ENCODE results near the gene CARD10.

CARD10 gene

GRCh38 chr22:37456346-37456745, 62.9 kb downstream of the CARD10 start:
- WGBS, 2 experiments (ENCODE audit: insufficient coverage in 2 of 2), result 85 to 89% methylated on average over 11 to 17 of the region's 17 CpGs

GRCh38 chr22:37455896-37456295, 63.3 kb downstream of the CARD10 start:
- H3K9me3 ChIP-seq (ENCODE audit: control insufficient read depth, low read length), result no peaks in the 10 kb centered on the region
- peak overlapping the region; percentile 96 for H3K27ac ChIP-seq (ENCODE audit: low read depth, low read length, severe bottlenecking)
- 73 to 74% methylated on average over 4 to 13 of the region's 14 CpGs for WGBS, 2 experiments (ENCODE audit: insufficient coverage in 2 of 2)
- H3K4me3 ChIP-seq (ENCODE audit: extremely low read depth, insufficient read depth, low read length, poor library complexity, severe bottlenecking), result no peak overlapping the region
- H3K4me1 ChIP-seq (ENCODE audit: control insufficient read depth, insufficient read depth, low read length, poor library complexity, severe bottlenecking), result peaks cover 25% of the 10 kb centered on the region
- H3K36me3 ChIP-seq (ENCODE audit: control insufficient read depth, insufficient read depth, low read length), result no peaks in the 10 kb centered on the region

More at GRCh38 chr22:37456346-37456745, 62.9 kb downstream of the CARD10 start:
- H3K27ac ChIP-seq (ENCODE audit: low read depth, low read length, severe bottlenecking), result no peak overlapping the region
- H3K4me1 ChIP-seq (ENCODE audit: control insufficient read depth, insufficient read depth, low read length, poor library complexity, severe bottlenecking), result peaks cover 25% of the 10 kb centered on the region
- H3K9me3 ChIP-seq (ENCODE audit: control insufficient read depth, low read length), result no peaks in the 10 kb centered on the region
- no peak overlapping the region for H3K4me3 ChIP-seq (ENCODE audit: extremely low read depth, insufficient read depth, low read length, poor library complexity, severe bottlenecking)
- no peaks in the 10 kb centered on the region for H3K36me3 ChIP-seq (ENCODE audit: control insufficient read depth, insufficient read depth, low read length)

DNA sequence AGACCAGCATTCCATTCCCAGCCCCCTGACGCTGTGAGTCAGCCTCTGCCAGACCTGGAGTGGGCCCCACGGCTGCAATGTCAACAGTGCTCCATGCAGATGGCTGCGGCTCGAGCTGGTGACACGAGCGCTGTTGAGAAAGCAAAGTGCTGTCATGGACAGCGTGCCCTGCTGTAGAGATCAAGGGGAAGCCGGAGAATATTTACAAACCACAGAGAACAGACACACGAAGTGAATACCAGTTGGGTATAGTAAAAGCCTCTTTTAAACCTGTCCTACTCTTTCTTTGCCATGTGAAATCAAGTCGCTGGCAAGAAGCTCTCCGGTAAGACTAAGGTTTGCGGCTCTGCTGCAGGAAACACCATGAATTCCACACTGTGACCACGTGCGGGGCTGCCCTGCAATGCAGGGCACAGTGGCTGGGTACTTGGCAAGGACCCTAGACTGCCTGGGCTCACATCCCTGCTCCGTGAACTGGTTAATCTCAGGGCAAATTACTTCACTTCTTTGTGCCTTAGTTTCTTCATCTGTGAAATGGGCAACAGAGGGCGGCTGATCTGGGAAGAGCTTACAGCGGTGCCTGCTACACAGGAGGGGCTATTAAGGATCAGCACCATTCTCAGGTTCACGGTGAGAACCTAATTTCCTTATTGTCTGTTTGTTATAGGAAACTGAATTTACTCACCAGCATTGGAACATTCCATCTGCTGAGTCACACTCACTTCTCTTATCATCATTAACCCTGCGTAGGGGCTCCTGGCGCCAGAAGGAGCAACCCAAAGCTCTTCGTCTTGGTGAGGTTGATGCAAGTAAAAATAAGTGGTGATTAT, 64.1 kb downstream of the CARD10 start:
- Histone ChIP-seq H3K27ac (ENCODE audit: low read depth, low read length, severe bottlenecking) (peak overlapping the region; percentile 96), H3K36me3 (ENCODE audit: control insufficient read depth, insufficient read depth, low read length) (no peaks in the 10 kb centered on the region), H3K4me1 (ENCODE audit: control insufficient read depth, insufficient read depth, low read length, poor library complexity, severe bottlenecking) (peaks cover 25% of the 10 kb centered on the region), H3K9me3 (ENCODE audit: control insufficient read depth, low read length) (no peaks in the 10 kb centered on the region), H3K4me3 (ENCODE audit: extremely low read depth, insufficient read depth, low read length, poor library complexity, severe bottlenecking) (no peak overlapping the region)
- WGBS, 2 experiments (ENCODE audit: insufficient coverage in 2 of 2), result 66 to 67% methylated on average over 13 to 15 of the region's 21 CpGs

DNA sequence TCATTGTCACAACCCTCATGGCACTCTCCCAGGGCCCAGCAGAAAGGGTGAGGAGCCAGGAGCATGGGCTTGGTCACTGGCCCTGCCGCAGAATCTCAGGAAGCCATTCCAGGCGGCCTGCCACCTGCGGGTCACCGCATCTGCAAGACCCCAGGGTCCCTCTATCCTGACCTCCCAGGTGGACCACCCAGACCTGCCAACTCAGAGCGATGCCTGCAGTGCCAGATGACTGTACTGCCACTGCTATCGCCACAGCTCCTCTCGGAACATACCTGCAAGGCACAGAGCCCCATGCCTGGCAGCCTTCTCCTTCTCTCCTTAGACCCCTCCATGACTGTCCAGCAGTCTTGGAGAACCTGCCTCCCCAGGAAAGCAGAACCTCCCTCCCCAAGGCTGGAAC, 65.5 kb downstream of the CARD10 start:
- no peak overlapping the region for H3K27ac ChIP-seq (ENCODE audit: low read depth, low read length, severe bottlenecking)
- peaks cover 25% of the 10 kb centered on the region for H3K4me1 ChIP-seq (ENCODE audit: control insufficient read depth, insufficient read depth, low read length, poor library complexity, severe bottlenecking)
- no peak overlapping the region for H3K4me3 ChIP-seq (ENCODE audit: extremely low read depth, insufficient read depth, low read length, poor library complexity, severe bottlenecking)
- no peaks in the 10 kb centered on the region for H3K9me3 ChIP-seq (ENCODE audit: control insufficient read depth, low read length)
- no peaks in the 10 kb centered on the region for H3K36me3 ChIP-seq (ENCODE audit: control insufficient read depth, insufficient read depth, low read length)
- 94 to 96% methylated on average over 6 to 7 of the region's 7 CpGs for WGBS, 2 experiments (ENCODE audit: insufficient coverage in 2 of 2)

DNA sequence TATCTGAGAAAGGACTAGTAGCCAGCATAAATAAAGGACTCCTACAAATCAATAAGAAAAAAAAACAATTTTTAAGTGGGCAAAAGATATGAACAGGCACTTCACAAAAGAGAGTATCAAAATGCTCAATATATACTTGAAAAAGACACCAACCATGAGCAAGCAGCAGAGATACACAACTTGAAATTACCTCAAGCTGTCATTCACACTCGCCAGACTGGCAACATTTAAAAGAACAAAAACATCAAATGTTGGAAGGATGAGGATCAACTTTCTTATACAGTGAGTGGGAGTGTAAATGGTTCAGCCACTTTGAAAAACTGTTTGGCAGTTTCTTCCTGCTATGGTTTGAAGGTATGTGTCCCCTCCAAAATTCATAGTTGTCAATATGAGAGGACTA, 68.0 kb downstream of the CARD10 start:
- H3K4me1 ChIP-seq (ENCODE audit: control insufficient read depth, insufficient read depth, low read length, poor library complexity, severe bottlenecking), result peaks cover 21% of the 10 kb centered on the region
- no peak overlapping the region for H3K27ac ChIP-seq (ENCODE audit: low read depth, low read length, severe bottlenecking)
- no peaks in the 10 kb centered on the region for H3K9me3 ChIP-seq (ENCODE audit: control insufficient read depth, low read length)
- H3K4me3 ChIP-seq (ENCODE audit: extremely low read depth, insufficient read depth, low read length, poor library complexity, severe bottlenecking), result no peak overlapping the region
- no peaks in the 10 kb centered on the region for H3K36me3 ChIP-seq (ENCODE audit: control insufficient read depth, insufficient read depth, low read length)
- no CpG with 5 or more reads among the region's 1 CpG for WGBS, 2 experiments (ENCODE audit: insufficient coverage in 2 of 2)

DNA sequence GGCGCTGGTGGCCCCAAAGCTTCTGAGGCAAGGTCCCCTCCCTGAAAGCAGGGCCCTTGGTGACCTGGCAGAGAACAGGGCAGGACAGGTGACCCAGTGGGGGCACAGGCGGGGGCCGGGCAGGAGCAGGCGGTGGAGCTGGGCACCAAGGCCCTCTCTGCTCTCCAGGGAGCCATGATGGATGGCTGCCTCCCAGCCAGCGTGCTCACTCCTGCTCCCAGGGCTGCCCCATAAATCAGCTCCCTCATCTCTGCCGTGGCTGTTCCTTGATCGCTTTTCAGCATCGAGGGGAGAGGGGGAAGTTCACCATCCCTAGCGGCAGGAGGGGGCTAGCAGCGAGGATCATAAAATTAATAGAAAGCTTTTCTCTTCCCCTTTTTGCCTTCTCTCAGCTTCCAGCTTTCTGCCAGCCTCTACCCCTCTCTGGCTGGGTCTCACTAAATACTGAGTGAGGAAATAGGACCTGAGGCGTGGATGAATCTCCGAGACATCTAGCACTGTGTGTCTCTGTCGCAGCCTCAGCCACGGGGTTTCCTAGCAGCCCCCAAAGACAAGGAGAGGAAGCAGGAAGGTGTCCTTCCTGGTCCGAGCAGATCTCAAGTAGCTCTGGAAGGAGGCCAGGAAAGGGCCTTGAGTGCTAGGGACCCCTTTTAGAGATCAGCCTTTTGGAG, 69.7 kb downstream of the CARD10 start:
- no peak overlapping the region for H3K27ac ChIP-seq (ENCODE audit: low read depth, low read length, severe bottlenecking)
- H3K4me3 ChIP-seq (ENCODE audit: extremely low read depth, insufficient read depth, low read length, poor library complexity, severe bottlenecking), result no peak overlapping the region
- 85 to 95% methylated on average over 12 to 14 of the region's 15 CpGs for WGBS, 2 experiments (ENCODE audit: insufficient coverage in 2 of 2)
- H3K36me3 ChIP-seq (ENCODE audit: control insufficient read depth, insufficient read depth, low read length), result no peaks in the 10 kb centered on the region
- no peaks in the 10 kb centered on the region for H3K9me3 ChIP-seq (ENCODE audit: control insufficient read depth, low read length)
- H3K4me1 ChIP-seq (ENCODE audit: control insufficient read depth, insufficient read depth, low read length, poor library complexity, severe bottlenecking), result peaks cover 5% of the 10 kb centered on the region

DNA sequence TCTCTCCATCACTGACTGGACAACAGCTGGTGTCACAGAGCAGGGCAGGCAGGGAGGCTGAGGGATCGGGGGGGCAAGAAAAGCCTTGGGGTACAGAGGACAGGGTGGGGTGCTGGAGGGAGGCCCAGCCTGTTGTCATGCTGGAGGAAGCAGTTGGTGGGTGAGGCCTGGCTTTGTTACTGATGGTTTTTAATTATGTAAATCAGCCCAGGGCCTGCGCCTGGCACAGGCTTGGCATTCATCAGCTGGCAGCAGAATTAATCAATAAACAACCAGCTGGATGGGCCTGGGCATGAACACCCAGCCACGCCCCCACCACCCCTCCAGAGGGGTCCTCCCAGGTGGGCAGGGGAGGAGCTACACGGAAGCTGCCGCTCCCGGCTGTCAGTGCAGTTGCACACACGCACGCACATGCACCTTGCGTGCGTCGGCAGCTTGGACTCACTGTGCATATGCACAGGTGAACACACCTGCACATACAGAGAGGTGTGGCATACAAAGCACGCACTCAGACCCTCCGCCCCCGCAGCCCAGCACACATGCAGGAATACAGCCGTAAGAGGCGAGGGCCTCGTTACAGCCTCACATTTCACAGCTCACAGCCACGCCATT, 70.6 kb downstream of the CARD10 start:
- WGBS, 2 experiments (ENCODE audit: insufficient coverage in 2 of 2), result 89 to 95% methylated on average over 11 to 13 of the region's 18 CpGs

DNA sequence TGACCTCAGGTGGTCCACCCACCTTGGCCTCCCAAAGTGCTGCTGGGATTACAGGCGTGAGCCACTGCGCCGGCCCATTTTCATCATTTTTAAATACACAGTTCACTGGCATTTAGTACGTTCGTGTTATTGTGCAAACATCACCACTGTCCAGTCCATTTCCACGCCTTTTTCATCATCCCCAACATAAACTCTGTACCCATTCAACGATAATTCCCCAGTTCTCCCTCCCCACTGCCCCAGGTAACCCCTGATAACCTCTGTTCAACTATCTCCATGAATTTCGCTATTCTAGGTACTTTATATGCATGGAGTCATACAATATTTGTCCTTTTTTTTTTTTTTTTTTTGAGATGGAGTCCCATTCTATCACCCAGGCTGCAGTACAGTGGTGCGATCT, 73.7 kb downstream of the CARD10 start:
- Histone ChIP-seq H3K9me3 (ENCODE audit: control insufficient read depth, low read length) (peaks cover 7% of the 10 kb centered on the region), H3K4me3 (ENCODE audit: extremely low read depth, insufficient read depth, low read length, poor library complexity, severe bottlenecking) (no peak overlapping the region), H3K27ac (ENCODE audit: low read depth, low read length, severe bottlenecking) (no peak overlapping the region), H3K4me1 (ENCODE audit: control insufficient read depth, insufficient read depth, low read length, poor library complexity, severe bottlenecking) (no peaks in the 10 kb centered on the region), H3K36me3 (ENCODE audit: control insufficient read depth, insufficient read depth, low read length) (no peaks in the 10 kb centered on the region)
- WGBS, 2 experiments (ENCODE audit: insufficient coverage in 2 of 2), result 90 to 94% methylated on average over 7 of the region's 9 CpGs

More for the DNA sequence above, 70.6 kb downstream of the CARD10 start:
- no peaks in the 10 kb centered on the region for H3K9me3 ChIP-seq (ENCODE audit: control insufficient read depth, low read length)
- no peak overlapping the region for H3K27ac ChIP-seq (ENCODE audit: low read depth, low read length, severe bottlenecking)
- H3K4me3 ChIP-seq (ENCODE audit: extremely low read depth, insufficient read depth, low read length, poor library complexity, severe bottlenecking), result no peak overlapping the region
- H3K4me1 ChIP-seq (ENCODE audit: control insufficient read depth, insufficient read depth, low read length, poor library complexity, severe bottlenecking), result no peaks in the 10 kb centered on the region
- no peaks in the 10 kb centered on the region for H3K36me3 ChIP-seq (ENCODE audit: control insufficient read depth, insufficient read depth, low read length)

- WGBS, 2 experiments (ENCODE audit: insufficient coverage in 2 of 2), result 85 to 86% methylated on average over 7 of the region's 7 CpGs
- Histone ChIP-seq H3K27ac (ENCODE audit: low read depth, low read length, severe bottlenecking) (no peak overlapping the region), H3K4me3 (ENCODE audit: extremely low read depth, insufficient read depth, low read length, poor library complexity, severe bottlenecking) (no peak overlapping the region), H3K4me1 (ENCODE audit: control insufficient read depth, insufficient read depth, low read length, poor library complexity, severe bottlenecking) (no peaks in the 10 kb centered on the region), H3K9me3 (ENCODE audit: control insufficient read depth, low read length) (peaks cover 9% of the 10 kb centered on the region), H3K36me3 (ENCODE audit: control insufficient read depth, insufficient read depth, low read length) (no peaks in the 10 kb centered on the region)
Observed at GRCh38 chr22:37443977-37444376, 75.2 kb downstream of the CARD10 start.

DNA sequence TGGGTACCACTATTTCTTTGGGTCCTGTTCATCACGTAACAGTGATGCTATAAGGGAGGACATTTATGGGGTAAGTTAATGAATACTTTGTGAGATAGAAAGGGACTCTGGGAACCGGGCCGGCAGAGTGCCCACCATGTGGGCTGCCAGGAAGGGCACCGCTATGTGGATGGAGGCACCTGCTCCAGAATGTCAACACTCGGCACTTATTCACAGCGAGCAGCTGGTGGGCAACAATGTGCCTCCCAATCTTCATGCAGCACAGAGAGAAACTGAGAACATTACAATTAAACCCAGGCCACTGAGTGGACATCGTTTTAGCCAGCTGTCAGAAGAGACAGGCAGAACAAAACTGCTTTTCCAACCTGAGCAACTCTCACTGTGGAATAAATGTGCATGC, 76.1 kb downstream of the CARD10 start:
- no peaks in the 10 kb centered on the region for H3K4me1 ChIP-seq (ENCODE audit: control insufficient read depth, insufficient read depth, low read length, poor library complexity, severe bottlenecking)
- H3K9me3 ChIP-seq (ENCODE audit: control insufficient read depth, low read length), result peaks cover 9% of the 10 kb centered on the region
- H3K4me3 ChIP-seq (ENCODE audit: extremely low read depth, insufficient read depth, low read length, poor library complexity, severe bottlenecking), result no peak overlapping the region
- no peaks in the 10 kb centered on the region for H3K36me3 ChIP-seq (ENCODE audit: control insufficient read depth, insufficient read depth, low read length)
- 89 to 91% methylated on average over 6 of the region's 7 CpGs for WGBS, 2 experiments (ENCODE audit: insufficient coverage in 2 of 2)
- H3K27ac ChIP-seq (ENCODE audit: low read depth, low read length, severe bottlenecking), result no peak overlapping the region
